Suprapubic skin (tissue), 4 donors: ENCODE data around the gene IL3RA.

Experiments used
- CTCF ChIP-seq, 2 donors: fragments of 200-600 bp in 1 of 2; fragments of 450-650 bp in 1 of 2; sonication (generic) in 1 of 2; IDR thresholded peaks; one replicate each; pipeline ENCODE4 v1.5.1; 2016 to 2019; ENCODE audit warnings: antibody characterized with exemption in 2 of 2, mild to moderate bottlenecking in 1 of 2, moderate library complexity in 1 of 2
- POLR2A ChIP-seq, 2 donors: fragments of 450-650 bp; IDR thresholded peaks; one replicate each; pipeline ENCODE4 v1.6.1; 2017; ENCODE audit warnings: antibody characterized with exemption in 2 of 2, mild to moderate bottlenecking in 2 of 2, moderate library complexity in 2 of 2
- POLR2AphosphoS5 ChIP-seq, 3 donors: sonication (generic); formaldehyde crosslinking; IDR thresholded peaks; one replicate each; pipeline ENCODE4 v1.6.1; 2017; ENCODE audit warnings: antibody characterized with exemption in 3 of 3

- TF ChIP-seq CTCF (IDR thresholded peaks at IDR 0.05) (no peak), POLR2A (IDR thresholded peaks at IDR 0.05) (no peak), POLR2AphosphoS5 (IDR thresholded peaks at IDR 0.05) (no peak)
Observed at GRCh38 chrX:1341545-1342184, 5.1 kb downstream of the IL3RA start.
